Common myeloid progenitor, CD34-positive (primary cell): ENCODE measurements around the gene IMPG2.

Source experiments
- CTCF ChIA-PET: fragments of 350-600 bp; sonication (Branson Sonifier 250); formaldehyde crosslinking; loops from one replicate; lab custom pipeline; 2021; ENCODE audit warnings: antibody characterized with exemption; lab: Charles Lee
- POLR2A ChIA-PET: fragments of 350-600 bp; sonication (Branson Sonifier 250); formaldehyde crosslinking; loops from one replicate; lab custom pipeline; 2021; ENCODE audit warnings: antibody characterized with exemption; lab: Charles Lee
- DNase-seq, 3 donors: peaks; one replicate each; pipeline versions ENCODE4 v3.0.0 to v3.0.0-alpha.2; 2013
- H3K27ac ChIP-seq, 2 experiments: 1 replicate in 1 of 2; 2 replicates in 1 of 2; pipeline ENCODE4 v1.7.0; 2013; ENCODE audit warnings: inconsistent platforms in 2 of 2, low read length in 2 of 2, mild to moderate bottlenecking in 2 of 2, low read depth in 1 of 2, moderate library complexity in 1 of 2; ENCODE audit not compliant: severe bottlenecking in 2 of 2, insufficient read depth in 1 of 2, poor library complexity in 1 of 2
- H3K27me3 ChIP-seq, 5 experiments: replicated peaks in 2 of 5; 1 replicate in 3 of 5; 2 replicates in 2 of 5; pipeline versions ENCODE4 v1.6.1 to v1.7.0; 2013; ENCODE audit warnings: low read length in 4 of 5, mild to moderate bottlenecking in 2 of 5, moderate library complexity in 2 of 5, inconsistent platforms in 1 of 5; ENCODE audit not compliant: insufficient read depth in 5 of 5, control insufficient read depth in 4 of 5
- H3K36me3 ChIP-seq, 4 experiments: 1 replicate in 2 of 4; 2 replicates in 2 of 4; pipeline versions ENCODE4 v1.6.1 to v1.7.0; 2013; ENCODE audit warnings: low read length in 3 of 4, control low read depth in 1 of 4, mild to moderate bottlenecking in 1 of 4; ENCODE audit not compliant: control insufficient read depth in 4 of 4, insufficient read depth in 4 of 4
- H3K4me1 ChIP-seq, 4 experiments: 1 replicate in 3 of 4; 2 replicates in 1 of 4; pipeline versions ENCODE4 v1.6.1 to v1.7.1; 2013; ENCODE audit warnings: low read length in 3 of 4, mild to moderate bottlenecking in 3 of 4, control low read depth in 1 of 4, inconsistent platforms in 1 of 4, moderate library complexity in 1 of 4; ENCODE audit not compliant: control insufficient read depth in 4 of 4, insufficient read depth in 4 of 4; ENCODE audit errors: control extremely low read depth in 1 of 4
- H3K4me3 ChIP-seq, 7 experiments: 1 replicate in 4 of 7; 2 replicates in 3 of 7; pipeline versions ENCODE4 v1.5.1 to v1.7.0; 2013; ENCODE audit warnings: mild to moderate bottlenecking in 7 of 7, low read length in 6 of 7, moderate library complexity in 6 of 7, inconsistent platforms in 2 of 7, low read depth in 2 of 7, control low read depth in 1 of 7; ENCODE audit not compliant: insufficient read depth in 4 of 7, control insufficient read depth in 1 of 7; ENCODE audit errors: extremely low read depth in 1 of 7
- H3K9me3 ChIP-seq, 5 experiments: 1 replicate in 4 of 5; 2 replicates in 1 of 5; pipeline versions ENCODE4 v1.6.1 to v1.7.1; 2013; ENCODE audit warnings: low read length in 4 of 5, mild to moderate bottlenecking in 2 of 5, inconsistent platforms in 1 of 5, low read depth in 1 of 5, moderate library complexity in 1 of 5; ENCODE audit not compliant: control insufficient read depth in 4 of 5, insufficient read depth in 2 of 5; ENCODE audit errors: control extremely low read depth in 1 of 5
- WGBS: methylation state at CpG from one replicate; pipeline ENCODE4 v1.1.5; 2013; ENCODE audit not compliant: insufficient coverage; 5-methylcytosine and 5-hydroxymethylcytosine counted together

Gene IMPG2

DNA sequence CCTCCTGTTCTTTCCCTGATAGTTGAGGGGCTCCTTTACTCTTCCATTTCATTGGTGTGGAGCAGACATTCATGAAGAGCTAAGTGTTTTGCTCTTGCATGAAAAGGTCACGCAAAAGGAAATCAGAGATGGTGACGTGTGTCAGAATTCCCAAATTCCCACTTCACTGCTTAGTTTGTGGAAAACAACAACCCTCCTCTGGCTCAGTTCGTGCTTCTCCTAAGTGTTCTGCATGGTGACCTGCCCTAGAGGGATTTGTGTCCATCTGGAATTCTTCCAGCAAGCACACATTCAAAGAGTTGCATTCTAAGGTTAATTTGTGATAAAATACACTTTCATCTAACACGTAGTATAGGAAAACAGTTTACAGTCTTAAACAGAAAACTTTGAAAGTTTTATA lies 95.6 kb downstream of the IMPG2 start:
- H3K4me1 ChIP-seq, result no peaks in the 10 kb centered on the region
- peaks cover 0 to 3% (median 0%) of the 10 kb centered on the region in 5 experiments for H3K9me3 ChIP-seq
- no peaks in the 10 kb centered on the region for H3K27me3 ChIP-seq
- H3K4me3 ChIP-seq, result no peak overlapping the region
- H3K36me3 ChIP-seq, result no peaks in the 10 kb centered on the region
- ChIA-PET POLR2A (no interaction called here), CTCF (no interaction called here)
- no peak for DNase-seq
- H3K27ac ChIP-seq, result no peak overlapping the region
- WGBS, result 100% methylated on average over 2 of the region's 4 CpGs

DNA sequence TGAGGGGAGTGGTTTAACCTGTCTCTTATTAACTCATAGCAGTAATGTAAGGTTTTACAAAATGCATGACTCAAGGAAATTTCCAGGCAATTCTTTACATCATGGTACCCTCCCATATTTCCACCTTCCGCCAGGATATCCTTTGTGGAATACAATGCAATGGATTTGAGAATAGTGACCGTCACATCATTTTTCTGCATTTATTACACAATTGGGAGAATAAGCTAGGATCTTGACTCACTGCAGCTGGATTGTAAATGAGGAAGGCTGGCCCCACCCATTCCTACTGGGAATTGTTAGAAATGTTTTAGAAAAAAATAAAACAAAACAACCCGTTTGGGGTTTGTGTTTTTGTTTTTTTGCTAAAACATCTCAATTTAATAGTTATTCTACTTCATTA lies 97.4 kb downstream of the IMPG2 start:
- DNase-seq, result no peak
- H3K9me3 ChIP-seq, result peaks cover 0 to 10% (median 2%) of the 10 kb centered on the region in 5 experiments

GRCh38 chr3:101219842-101220560 lies 100.4 kb downstream of the IMPG2 start:
- CTCF ChIA-PET, result interaction anchor here (1.1 kb wide), 1 partner anchor 13 kb away, joined by 3 read pairs; no protein-coding TSS in a partner anchor
- 100% methylated on average over 4 of the region's 4 CpGs for WGBS
- no peaks in the 10 kb centered on the region for H3K36me3 ChIP-seq

More for the DNA sequence above, 97.4 kb downstream of the IMPG2 start:
- Histone ChIP-seq H3K4me3 (no peak overlapping the region), H3K27ac (no peak overlapping the region), H3K36me3 (no peaks in the 10 kb centered on the region), H3K27me3 (no peaks in the 10 kb centered on the region), H3K4me1 (no peaks in the 10 kb centered on the region)
- no CpG with 5 or more reads among the region's 3 CpGs for WGBS
- CTCF ChIA-PET, result no interaction called here
- POLR2A ChIA-PET, result no interaction called here

DNA sequence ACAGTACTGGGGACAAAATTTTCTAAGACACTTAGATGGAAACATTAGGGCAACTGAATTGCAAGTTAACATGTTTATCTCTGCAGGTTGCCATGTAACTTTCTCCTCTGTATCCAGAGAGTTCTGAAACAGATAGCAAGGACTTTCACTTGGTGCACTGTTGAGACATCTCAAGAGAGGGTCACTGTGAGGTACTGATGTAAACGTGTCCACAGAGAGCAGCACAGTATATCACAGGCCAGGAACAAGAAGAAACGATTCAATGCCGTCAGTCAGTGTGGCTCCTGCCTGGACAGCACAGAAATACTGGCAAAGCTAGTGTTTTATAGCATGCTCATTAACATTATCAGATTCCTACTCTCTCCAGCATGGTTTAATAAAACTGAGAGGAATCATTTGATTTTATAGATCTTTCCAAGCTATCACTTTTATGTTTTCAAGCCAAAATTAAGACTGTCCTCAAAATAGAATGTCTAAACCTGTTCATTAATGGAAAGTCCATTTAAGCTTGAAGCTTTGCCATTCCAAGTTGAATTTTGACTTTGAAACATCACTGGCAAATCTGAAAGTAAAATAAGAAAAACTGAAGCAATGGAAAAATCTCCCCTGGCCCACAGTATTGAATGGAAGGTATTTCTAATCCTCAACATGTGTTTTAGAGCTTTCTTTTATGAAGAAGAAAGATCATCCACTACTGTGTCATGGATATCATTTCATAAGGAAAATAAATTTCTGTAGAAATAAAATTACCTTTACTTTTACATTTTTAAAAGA lies 102.7 kb downstream of the IMPG2 start:
- H3K36me3 ChIP-seq, result no peaks in the 10 kb centered on the region
- H3K9me3 ChIP-seq, result peaks cover 0 to 23% (median 7%) of the 10 kb centered on the region in 5 experiments
- H3K4me1 ChIP-seq, result peaks cover 0 to 2% (median under 1%) of the 10 kb centered on the region in 4 experiments
- no peak overlapping the region for H3K4me3 ChIP-seq
- no peak for DNase-seq
- ChIA-PET CTCF (no interaction called here), POLR2A (no interaction called here)
- WGBS, result 91% methylated on average over 3 of the region's 3 CpGs
- H3K27me3 ChIP-seq, result no peaks in the 10 kb centered on the region
- H3K27ac ChIP-seq, result no peak overlapping the region

More at GRCh38 chr3:101219842-101220560, 100.4 kb downstream of the IMPG2 start:
- peaks cover 0 to 2% (median 0%) of the 10 kb centered on the region in 4 experiments for H3K4me1 ChIP-seq
- no peak overlapping the region for H3K4me3 ChIP-seq
- POLR2A ChIA-PET, result no interaction called here
- no peaks in the 10 kb centered on the region for H3K27me3 ChIP-seq
- no peak for DNase-seq
- no peak overlapping the region for H3K27ac ChIP-seq
- H3K9me3 ChIP-seq, result peaks cover 0 to 10% (median 2%) of the 10 kb centered on the region in 5 experiments

DNA sequence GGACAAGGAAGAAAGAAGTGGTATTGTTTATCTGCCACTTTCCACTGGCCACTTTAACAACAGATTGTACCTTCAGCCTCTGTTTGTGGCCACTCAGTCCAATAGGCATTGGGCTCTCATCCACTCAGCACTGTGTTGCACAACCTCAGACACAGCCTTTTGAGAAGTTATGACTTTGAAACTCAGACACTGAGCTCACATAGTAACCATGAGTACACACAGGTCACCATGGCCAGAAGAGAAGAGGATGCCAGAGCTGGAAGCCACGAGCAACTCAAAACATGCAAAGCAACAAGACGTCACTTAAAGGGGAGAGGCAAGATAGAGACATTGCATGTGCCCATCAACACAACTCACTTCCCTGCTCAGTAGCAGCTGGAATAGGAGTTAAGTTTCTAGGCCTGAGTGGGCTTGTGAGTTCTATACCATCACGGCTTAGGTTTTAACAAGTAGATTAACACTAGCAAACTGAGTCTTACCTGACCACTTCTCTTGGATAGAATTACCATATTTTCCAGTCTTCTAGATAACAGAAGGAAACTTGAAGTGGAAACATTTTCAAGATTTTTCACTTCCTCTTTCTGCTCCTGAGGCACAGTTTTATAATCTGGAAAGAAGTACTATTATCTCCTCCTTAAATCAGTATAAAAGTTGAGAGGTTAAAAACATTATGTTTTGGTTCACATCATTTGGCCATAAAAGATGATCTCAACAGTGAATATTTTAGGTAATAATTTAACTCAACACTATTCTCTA lies 103.5 kb downstream of the IMPG2 start:
- H3K9me3 ChIP-seq, result peaks cover 0 to 23% (median 7%) of the 10 kb centered on the region in 5 experiments
- no peak overlapping the region for H3K4me3 ChIP-seq
- 100% methylated on average over 1 of the region's 3 CpGs for WGBS
- CTCF ChIA-PET, result no interaction called here
- H3K27me3 ChIP-seq, result no peaks in the 10 kb centered on the region
- H3K36me3 ChIP-seq, result no peaks in the 10 kb centered on the region
- no peak overlapping the region for H3K27ac ChIP-seq
- POLR2A ChIA-PET, result no interaction called here
- H3K4me1 ChIP-seq, result peaks cover 0 to 2% (median under 1%) of the 10 kb centered on the region in 4 experiments
- peak in 2 of 3 donors; percentile 40 to 59 for DNase-seq

DNA sequence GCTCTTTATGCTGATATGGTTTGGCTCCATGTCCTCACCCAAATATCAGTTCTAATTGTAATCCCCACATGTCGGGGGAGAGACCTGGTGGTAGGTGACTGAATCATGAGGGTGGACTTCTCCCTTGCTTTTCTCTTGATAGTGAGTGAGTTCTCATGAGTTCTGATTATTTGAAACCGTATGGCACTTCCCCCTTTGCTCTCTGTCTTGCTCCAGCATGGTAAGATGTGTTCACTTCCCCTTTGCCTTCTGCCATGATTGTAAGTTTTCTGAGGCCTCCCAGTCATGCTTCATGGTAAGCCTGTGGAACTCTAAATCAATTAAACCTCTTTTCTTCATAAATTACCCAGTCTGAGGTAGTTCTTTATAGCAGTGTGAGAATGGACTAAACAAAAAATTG lies 107.6 kb downstream of the IMPG2 start:
- POLR2A ChIA-PET, result no interaction called here
- H3K9me3 ChIP-seq, result peaks cover 0 to 13% (median 3%) of the 10 kb centered on the region in 5 experiments
- DNase-seq, result peak in 2 of 3 donors; percentile 31 to 33
- no peak overlapping the region for H3K27ac ChIP-seq
- H3K4me3 ChIP-seq, result no peak overlapping the region
- CTCF ChIA-PET, result no interaction called here
- WGBS, result 83% methylated on average over 1 of the region's 2 CpGs
- H3K4me1 ChIP-seq, result peaks cover 0 to 2% (median under 1%) of the 10 kb centered on the region in 4 experiments
- H3K27me3 ChIP-seq, result no peaks in the 10 kb centered on the region
- H3K36me3 ChIP-seq, result no peaks in the 10 kb centered on the region
